Naive thymus-derived CD4-positive, alpha-beta T cell (primary cell): ENCODE results near the gene PEX11B. TPM values are rescaled to one million over a fixed set of nuclear protein-coding genes. Genes with fewer than 3 reads are reported as not detected.

Source experiments
- ATAC-seq: fragments of 150-1000 bp; cut with Tn5 transposase; 2 replicates; pipeline ENCODE4 v1.10.0; 2021; ENCODE audit warnings: mild to moderate bottlenecking, moderate library complexity
- CTCF ChIA-PET: fragments of 350-600 bp; sonication (Branson Sonifier 250); formaldehyde crosslinking; loops from one replicate; lab custom pipeline; 2021; ENCODE audit warnings: antibody characterized with exemption; lab: Charles Lee
- POLR2A ChIA-PET: fragments of 350-600 bp; sonication (Branson Sonifier 250); formaldehyde crosslinking; loops from one replicate; lab custom pipeline; 2021; ENCODE audit warnings: antibody characterized with exemption, inconsistent platforms; lab: Charles Lee
- DNase-seq, 9 donors: peaks; one replicate each; pipeline versions ENCODE4 v3.0.0 to v3.0.0-alpha.2; 2020 to 2022; ENCODE audit warnings: mixed read lengths in 1 of 9
- H3K27ac ChIP-seq: one replicate; pipeline ENCODE4 v1.7.0; 2013; ENCODE audit warnings: mild to moderate bottlenecking, low read depth, low read length, moderate library complexity
- H3K27me3 ChIP-seq, 2 donors: one replicate each; pipeline ENCODE4 v1.7.0; 2013; ENCODE audit warnings: low read length in 2 of 2, mild to moderate bottlenecking in 2 of 2, moderate library complexity in 2 of 2; ENCODE audit not compliant: control insufficient read depth in 2 of 2, insufficient read depth in 2 of 2
- H3K36me3 ChIP-seq, 3 experiments: 1 replicate in 2 of 3; 2 replicates in 1 of 3; pipeline ENCODE4 v1.7.0; 2013; ENCODE audit warnings: low read length in 3 of 3, mild to moderate bottlenecking in 3 of 3, moderate library complexity in 1 of 3; ENCODE audit not compliant: insufficient read depth in 3 of 3, control insufficient read depth in 2 of 3
- H3K4me1 ChIP-seq, 2 donors: one replicate each; pipeline ENCODE4 v1.7.0; 2013; ENCODE audit warnings: low read length in 2 of 2, mild to moderate bottlenecking in 2 of 2, moderate library complexity in 1 of 2; ENCODE audit not compliant: control insufficient read depth in 2 of 2, insufficient read depth in 2 of 2
- H3K4me3 ChIP-seq: 2 replicates; pipeline ENCODE4 v1.7.0; 2013; ENCODE audit warnings: mild to moderate bottlenecking, low read length
- H3K9me3 ChIP-seq, 3 experiments: 1 replicate in 2 of 3; 2 replicates in 1 of 3; pipeline ENCODE4 v1.7.0; 2013; ENCODE audit warnings: low read length in 3 of 3; ENCODE audit not compliant: control insufficient read depth in 2 of 3
- H3K27ac Mint-ChIP-seq, 9 donors: one replicate each; pipeline ENCODE4 v1.8.0; 2020 to 2022; ENCODE audit warnings: mixed read lengths in 9 of 9, mild to moderate bottlenecking in 8 of 9, moderate library complexity in 5 of 9, inconsistent platforms in 2 of 9
- H3K27me3 Mint-ChIP-seq, 5 donors: one replicate each; pipeline ENCODE4 v1.8.0; 2021 to 2022; ENCODE audit warnings: mixed read lengths in 5 of 5, mild to moderate bottlenecking in 1 of 5
- H3K36me3 Mint-ChIP-seq, 5 donors: one replicate each; pipeline ENCODE4 v1.8.0; 2020 to 2022; ENCODE audit warnings: mixed read lengths in 5 of 5, mild to moderate bottlenecking in 3 of 5, inconsistent platforms in 1 of 5
- H3K4me1 Mint-ChIP-seq, 7 donors: one replicate each; pipeline ENCODE4 v1.8.0; 2020 to 2022; ENCODE audit warnings: mixed read lengths in 7 of 7, mild to moderate bottlenecking in 3 of 7, inconsistent platforms in 1 of 7
- H3K4me3 Mint-ChIP-seq, 10 donors: one replicate each; pipeline ENCODE4 v1.8.0; 2020 to 2022; ENCODE audit warnings: mild to moderate bottlenecking in 10 of 10, mixed read lengths in 10 of 10, moderate library complexity in 6 of 10, inconsistent platforms in 2 of 10
- H3K9me3 Mint-ChIP-seq, 11 donors: one replicate each; pipeline ENCODE4 v1.8.0; 2020 to 2022; ENCODE audit warnings: mixed read lengths in 11 of 11, mild to moderate bottlenecking in 4 of 11, inconsistent platforms in 1 of 11, moderate library complexity in 1 of 11
- intact Hi-C, 2 donors: fragments of 100-400 bp; cut with micrococcal nuclease; formaldehyde crosslinking; loops; one replicate each; pipeline ENCODE4 v1.15.1; 2023
- polyA plus RNA-seq, 2 donors: library from polyadenylated mRNA; unstranded; fragments of 300-500 nt; fragmentation: Illumina TruSeq; gene quantifications; one replicate each; pipeline ENCODE4 v1.2.3, GENCODE V29; 2021
- total RNA-seq, 6 experiments: library from RNA in 5 of 6; stranded (reverse) in 5 of 6; gene quantifications; 1 replicate in 5 of 6; 2 replicates in 1 of 6; pipeline ENCODE4 v1.2.3 and lab custom pipeline; 2021 to 2026

The PEX11B gene
- total and polyA plus RNA-seq, 7 experiments from 2014 or later = 16.4 to 57.1 (median 38.4) TPM

DNA sequence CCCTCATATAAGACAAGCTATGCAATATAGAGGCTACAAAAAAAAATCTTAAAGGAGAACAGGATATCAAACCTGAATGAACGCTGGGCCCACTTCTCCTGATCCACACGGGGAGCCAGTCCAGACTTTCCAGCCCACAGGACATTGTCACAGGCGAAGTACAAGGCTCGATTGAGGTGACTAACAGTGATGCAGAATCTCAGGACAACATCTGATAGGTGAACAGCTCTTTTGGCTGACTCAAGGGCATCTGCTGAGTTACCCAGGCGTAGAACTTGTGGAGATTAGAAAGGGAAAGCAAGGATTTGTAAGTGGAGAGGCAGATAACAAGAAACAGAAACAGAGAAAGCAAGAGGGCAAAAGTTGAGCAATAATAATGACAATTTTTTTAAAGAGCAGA is 1.8 kb downstream of the PEX11B start:
- H3K36me3 ChIP-seq = peaks cover 5 to 50% (median 8%) of the 10 kb centered on the region in 3 experiments
- H3K36me3 Mint-ChIP-seq = peaks cover 0 to 40% (median 23%) of the 10 kb centered on the region in 5 donors
- H3K9me3 Mint-ChIP-seq = no peaks in the 10 kb centered on the region
- ChIA-PET POLR2A (interaction anchor here (0.7 to 5.6 kb wide), 5 partner anchors 11 to 57 kb away, joined by 3 to 58 read pairs (median 4); partner anchors contain the start of genes ANKRD34A, LIX1L, POLR3GL and RBM8A), CTCF (interaction anchor here (1.0 to 3.2 kb wide), 3 partner anchors 21 to 71 kb away, joined by 4 to 11 read pairs (median 4); partner anchors contain the start of genes ANKRD34A, NUDT17 and POLR3GL)
- no peaks in the 10 kb centered on the region for H3K9me3 ChIP-seq
- peak overlapping the region; percentile 63 to 98 (median 94) for H3K4me3 Mint-ChIP-seq
- peaks cover 27 to 65% (median 55%) of the 10 kb centered on the region in 7 donors for H3K4me1 Mint-ChIP-seq
- no peak for DNase-seq
- no peaks in the 10 kb centered on the region for H3K27me3 ChIP-seq
- no peaks in the 10 kb centered on the region for H3K27me3 Mint-ChIP-seq
- peak overlapping the region in 7 of 9 donors; percentile 26 to 96 (median 85) for H3K27ac Mint-ChIP-seq
- no peak overlapping the region for H3K27ac ChIP-seq
- ATAC-seq = no peak
- no peak overlapping the region for H3K4me3 ChIP-seq
- intact Hi-C loops = loop anchor here in 1 of 2 donors (5.0 kb wide), 1 partner anchor 61 kb away; no protein-coding TSS in a partner anchor
- H3K4me1 ChIP-seq = peaks cover 21 to 23% of the 10 kb centered on the region in 2 donors

DNA sequence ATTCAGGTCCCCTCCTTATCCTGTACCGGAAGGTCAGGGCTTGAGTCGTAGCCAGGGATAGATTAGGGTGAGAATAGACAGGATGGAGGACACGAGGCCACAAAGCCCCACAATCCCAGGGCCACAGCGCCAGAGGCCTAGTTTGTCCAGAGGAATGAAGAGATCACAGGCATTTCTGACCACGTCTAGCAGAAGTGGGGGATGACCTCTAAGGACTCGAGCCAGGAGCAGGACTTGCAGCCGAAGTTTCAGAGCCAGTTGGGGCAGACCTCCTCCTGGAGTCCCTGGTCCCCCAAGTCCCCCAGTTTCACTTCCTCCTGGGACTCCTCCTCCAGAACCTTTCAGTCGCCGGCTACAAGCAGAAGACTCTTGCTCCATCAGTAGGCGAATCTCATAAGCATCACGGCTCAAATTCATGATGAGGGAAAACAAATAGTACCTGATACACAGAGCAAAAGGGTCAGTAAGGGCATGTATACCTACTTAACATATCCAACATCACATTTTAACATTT is 6.3 kb downstream of the PEX11B start:
- no peaks in the 10 kb centered on the region for H3K27me3 Mint-ChIP-seq
- H3K9me3 Mint-ChIP-seq = no peaks in the 10 kb centered on the region
- no peak overlapping the region for H3K27ac ChIP-seq
- intact Hi-C loops = no loop called here
- H3K4me3 Mint-ChIP-seq = no peak overlapping the region
- no peaks in the 10 kb centered on the region for H3K27me3 ChIP-seq
- DNase-seq (no peak), ATAC-seq (no peak)
- CTCF ChIA-PET = interaction anchor here (0.7 to 4.7 kb wide), 4 partner anchors 11 to 100 kb away, joined by 3 to 41 read pairs (median 4); partner anchors contain the start of gene NUDT17
- H3K9me3 ChIP-seq = no peaks in the 10 kb centered on the region
- POLR2A ChIA-PET = no interaction called here
- peaks cover 0 to under 1% of the 10 kb centered on the region in 2 donors for H3K4me1 ChIP-seq
- peaks cover 8 to 58% (median 12%) of the 10 kb centered on the region in 3 experiments for H3K36me3 ChIP-seq
- no peak overlapping the region for H3K4me3 ChIP-seq
- H3K27ac Mint-ChIP-seq = peak overlapping the region in 3 of 9 donors; percentile 10 to 74 (median 56)
- H3K36me3 Mint-ChIP-seq = peaks cover 0 to 40% (median 27%) of the 10 kb centered on the region in 5 donors
- H3K4me1 Mint-ChIP-seq = peaks cover 12 to 37% (median 31%) of the 10 kb centered on the region in 7 donors

DNA sequence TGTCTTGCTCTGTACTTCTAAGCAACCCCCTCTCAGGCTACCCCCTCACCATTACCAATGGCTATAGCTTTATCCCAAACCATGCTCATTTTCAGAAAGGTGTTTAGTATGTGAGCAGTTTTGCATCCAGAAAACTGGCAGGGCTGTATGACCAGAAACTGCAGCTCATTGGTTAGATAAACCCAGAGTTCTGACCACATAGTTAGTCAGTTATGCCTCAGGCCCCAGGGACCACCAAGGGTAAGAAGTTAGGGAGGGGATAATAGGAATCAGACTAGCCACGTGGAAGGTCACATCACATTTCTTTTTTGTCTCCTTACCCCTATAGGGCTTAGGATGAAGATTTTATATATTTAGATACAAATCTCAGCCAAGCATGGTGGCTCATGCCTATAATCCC is 9.9 kb downstream of the PEX11B start:
- DNase-seq (no peak), ATAC-seq (no peak)
- Histone ChIP-seq H3K4me3 (no peak overlapping the region), H3K36me3 (peaks cover 0 to 29% (median 8%) of the 10 kb centered on the region in 3 experiments), H3K27ac (no peak overlapping the region), H3K4me1 (no peaks in the 10 kb centered on the region), H3K27me3 (no peaks in the 10 kb centered on the region), H3K9me3 (no peaks in the 10 kb centered on the region)
- Mint-ChIP-seq H3K9me3 (no peaks in the 10 kb centered on the region), H3K4me3 (no peak overlapping the region), H3K36me3 (peaks cover 0 to 24% (median 10%) of the 10 kb centered on the region in 5 donors), H3K27me3 (no peaks in the 10 kb centered on the region), H3K27ac (no peak overlapping the region), H3K4me1 (peaks cover 1 to 21% (median 7%) of the 10 kb centered on the region in 7 donors)
- intact Hi-C loops = no loop called here
- CTCF ChIA-PET = interaction anchor here (4.7 kb wide), 1 partner anchor 63 kb away, joined by 41 read pairs; the partner anchor contains the start of gene NUDT17
- POLR2A ChIA-PET = interaction anchor here (1.4 to 1.6 kb wide), 3 partner anchors 19 to 63 kb away, joined by 4 to 7 read pairs (median 5); partner anchors contain the start of genes ANKRD34A, NUDT17, POLR3GL and RBM8A

DNA sequence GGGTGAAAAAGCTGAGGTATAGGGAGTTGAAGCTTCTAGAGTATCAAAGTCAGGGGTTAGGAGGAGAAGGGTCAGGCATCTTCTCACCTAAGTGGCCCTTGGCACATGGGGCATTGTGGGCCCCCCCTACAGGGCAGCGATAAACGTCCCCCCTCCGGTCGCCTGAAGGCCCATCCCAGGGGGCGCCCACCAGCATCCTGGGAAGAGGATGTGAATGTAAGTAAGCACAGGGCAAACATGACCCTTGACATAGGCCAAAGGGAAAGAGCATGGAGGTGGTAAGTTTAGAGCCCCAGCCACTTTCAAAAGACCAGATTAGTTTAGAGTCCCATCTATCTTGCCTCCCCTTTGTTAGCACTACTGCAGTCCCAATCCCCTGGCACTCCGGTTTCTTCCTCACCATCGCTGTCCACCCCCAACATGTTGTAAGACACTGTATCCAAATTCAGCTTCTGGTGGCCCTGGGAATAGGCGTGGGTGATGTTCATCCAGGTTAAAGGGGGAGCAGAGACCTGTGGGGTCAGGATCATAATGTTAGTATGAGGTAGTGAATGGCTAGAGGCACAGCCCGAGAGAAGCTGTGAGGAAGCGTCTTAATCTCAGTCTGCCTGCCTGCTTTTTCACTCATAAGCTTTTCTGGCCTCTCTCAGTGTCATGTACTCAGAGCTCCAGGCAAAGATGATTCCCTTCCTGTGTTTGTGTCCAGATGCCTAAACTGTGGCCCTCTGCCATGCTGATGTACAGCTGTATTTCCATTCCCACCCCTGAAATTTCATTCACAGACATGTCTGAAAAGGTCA is 11.4 kb downstream of the PEX11B start:
- Histone ChIP-seq H3K36me3 (peaks cover 0 to 16% (median 7%) of the 10 kb centered on the region in 3 experiments), H3K4me1 (no peaks in the 10 kb centered on the region), H3K27me3 (no peaks in the 10 kb centered on the region), H3K4me3 (no peak overlapping the region), H3K9me3 (no peaks in the 10 kb centered on the region), H3K27ac (no peak overlapping the region)
- Mint-ChIP-seq H3K4me3 (no peak overlapping the region), H3K27ac (peak overlapping the region in 1 of 9 donors; percentile 49), H3K4me1 (peaks cover 0 to 16% (median 5%) of the 10 kb centered on the region in 7 donors), H3K36me3 (peaks cover 0 to 16% (median 11%) of the 10 kb centered on the region in 5 donors), H3K9me3 (no peaks in the 10 kb centered on the region), H3K27me3 (no peaks in the 10 kb centered on the region)
- intact Hi-C loops = no loop called here
- ChIA-PET POLR2A (interaction anchor here (0.6 to 1.6 kb wide), 2 partner anchors 59 to 61 kb away, joined by 3 to 7 read pairs; partner anchors contain the start of gene NUDT17), CTCF (interaction anchor here (0.6 to 1.2 kb wide), 3 partner anchors 26 to 125 kb away, joined by 3 read pairs; no protein-coding TSS in a partner anchor)
- ATAC-seq = no peak
- DNase-seq = no peak

DNA sequence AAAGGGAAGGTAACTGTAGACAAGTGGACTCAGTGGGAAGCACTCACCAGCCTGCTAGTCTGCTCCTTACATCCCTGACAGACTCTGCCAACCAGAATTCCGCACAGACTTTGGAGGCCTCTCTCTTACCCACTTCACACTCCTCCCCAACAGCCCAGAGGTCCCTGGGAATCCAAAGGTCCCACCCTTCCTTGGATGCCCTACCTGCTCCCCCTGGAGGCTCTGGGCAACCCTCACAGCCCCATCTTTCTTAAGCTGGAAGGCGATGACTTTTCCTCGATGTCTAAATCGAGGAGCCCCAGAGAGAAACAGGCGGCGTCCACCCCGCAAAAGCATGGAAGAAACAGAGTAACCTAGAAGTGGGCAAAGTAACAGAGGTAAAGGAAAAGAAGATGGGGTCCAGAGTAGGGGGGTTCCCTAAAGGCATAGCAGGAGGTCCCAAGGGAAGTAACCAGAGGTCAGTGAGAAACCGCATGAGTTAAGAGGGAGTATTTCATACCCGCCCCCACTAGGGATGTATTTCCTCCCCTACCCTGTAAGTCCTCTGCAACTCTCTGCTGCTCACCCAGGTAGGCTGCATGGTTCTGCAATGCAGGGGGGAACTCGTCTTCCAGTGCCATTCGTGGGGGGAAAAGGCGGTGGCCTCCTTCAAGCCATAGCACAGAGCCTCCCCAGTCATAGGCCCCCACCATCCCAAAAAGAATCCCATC is 17.1 kb downstream of the PEX11B start:
- no peak overlapping the region for H3K4me3 Mint-ChIP-seq

DNA sequence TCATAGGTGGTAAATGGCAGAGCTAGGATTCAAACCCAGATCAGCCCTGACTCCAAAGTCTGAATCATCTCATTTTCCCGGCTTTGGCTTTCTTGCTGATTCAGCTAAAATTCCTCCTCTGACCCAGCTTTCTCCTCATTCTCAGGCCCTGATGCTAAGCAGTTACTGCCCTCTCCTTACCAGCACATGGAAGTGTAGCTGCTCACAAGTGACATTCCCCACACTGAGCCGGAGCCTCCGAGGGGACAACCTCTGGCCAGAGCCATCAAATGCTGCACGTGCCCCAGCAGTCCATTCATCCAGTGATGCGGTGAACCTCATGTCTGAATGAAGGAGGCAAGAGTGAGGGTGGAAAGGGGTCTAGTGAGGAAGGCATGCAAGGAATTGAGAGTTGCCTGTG is 19.8 kb downstream of the PEX11B start:
- intact Hi-C loops = no loop called here
- CTCF ChIA-PET = no interaction called here

More for the DNA sequence above, 17.1 kb downstream of the PEX11B start:
- Histone ChIP-seq H3K4me1 (no peaks in the 10 kb centered on the region), H3K4me3 (no peak overlapping the region), H3K27me3 (no peaks in the 10 kb centered on the region), H3K36me3 (peaks cover 0 to 10% (median 0%) of the 10 kb centered on the region in 3 experiments), H3K27ac (no peak overlapping the region), H3K9me3 (no peaks in the 10 kb centered on the region)
- no peaks in the 10 kb centered on the region for H3K4me1 Mint-ChIP-seq
- H3K9me3 Mint-ChIP-seq = no peaks in the 10 kb centered on the region
- POLR2A ChIA-PET = interaction anchor here (0.6 kb wide), 1 partner anchor 22 kb away, joined by 4 read pairs; no protein-coding TSS in a partner anchor
- DNase-seq (no peak), ATAC-seq (no peak)
- intact Hi-C loops = no loop called here
- peak overlapping the region in 1 of 9 donors; percentile 6 for H3K27ac Mint-ChIP-seq
- H3K36me3 Mint-ChIP-seq = peaks cover 0 to 31% (median 8%) of the 10 kb centered on the region in 5 donors
- CTCF ChIA-PET = no interaction called here
- no peaks in the 10 kb centered on the region for H3K27me3 Mint-ChIP-seq

More for the DNA sequence above, 19.8 kb downstream of the PEX11B start:
- ATAC-seq (no peak), DNase-seq (no peak)
- H3K27me3 Mint-ChIP-seq = no peaks in the 10 kb centered on the region
- POLR2A ChIA-PET = no interaction called here
- peaks cover 0 to 10% (median 0%) of the 10 kb centered on the region in 3 experiments for H3K36me3 ChIP-seq
- H3K4me1 ChIP-seq = no peaks in the 10 kb centered on the region
- H3K9me3 Mint-ChIP-seq = no peaks in the 10 kb centered on the region
- H3K36me3 Mint-ChIP-seq = peaks cover 0 to 30% (median 8%) of the 10 kb centered on the region in 5 donors
- H3K27ac Mint-ChIP-seq = no peak overlapping the region
- no peaks in the 10 kb centered on the region for H3K27me3 ChIP-seq
- no peaks in the 10 kb centered on the region for H3K9me3 ChIP-seq
- no peak overlapping the region for H3K27ac ChIP-seq
- H3K4me3 ChIP-seq = no peak overlapping the region
- H3K4me3 Mint-ChIP-seq = no peak overlapping the region
- no peaks in the 10 kb centered on the region for H3K4me1 Mint-ChIP-seq
